HG03378 (cell line): ENCODE data around the gene CFAP161.

Source experiments
- ATAC-seq: cut with Tn5 transposase; IDR thresholded peaks from one replicate; pipeline ENCODE4 v1.9.1; 2021; ENCODE audit warnings: mild to moderate bottlenecking, moderate library complexity; ENCODE audit not compliant: unreplicated experiment

Gene CFAP161, protein sequence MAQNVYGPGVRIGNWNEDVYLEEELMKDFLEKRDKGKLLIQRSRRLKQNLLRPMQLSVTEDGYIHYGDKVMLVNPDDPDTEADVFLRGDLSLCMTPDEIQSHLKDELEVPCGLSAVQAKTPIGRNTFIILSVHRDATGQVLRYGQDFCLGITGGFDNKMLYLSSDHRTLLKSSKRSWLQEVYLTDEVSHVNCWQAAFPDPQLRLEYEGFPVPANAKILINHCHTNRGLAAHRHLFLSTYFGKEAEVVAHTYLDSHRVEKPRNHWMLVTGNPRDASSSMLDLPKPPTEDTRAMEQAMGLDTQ

DNA sequence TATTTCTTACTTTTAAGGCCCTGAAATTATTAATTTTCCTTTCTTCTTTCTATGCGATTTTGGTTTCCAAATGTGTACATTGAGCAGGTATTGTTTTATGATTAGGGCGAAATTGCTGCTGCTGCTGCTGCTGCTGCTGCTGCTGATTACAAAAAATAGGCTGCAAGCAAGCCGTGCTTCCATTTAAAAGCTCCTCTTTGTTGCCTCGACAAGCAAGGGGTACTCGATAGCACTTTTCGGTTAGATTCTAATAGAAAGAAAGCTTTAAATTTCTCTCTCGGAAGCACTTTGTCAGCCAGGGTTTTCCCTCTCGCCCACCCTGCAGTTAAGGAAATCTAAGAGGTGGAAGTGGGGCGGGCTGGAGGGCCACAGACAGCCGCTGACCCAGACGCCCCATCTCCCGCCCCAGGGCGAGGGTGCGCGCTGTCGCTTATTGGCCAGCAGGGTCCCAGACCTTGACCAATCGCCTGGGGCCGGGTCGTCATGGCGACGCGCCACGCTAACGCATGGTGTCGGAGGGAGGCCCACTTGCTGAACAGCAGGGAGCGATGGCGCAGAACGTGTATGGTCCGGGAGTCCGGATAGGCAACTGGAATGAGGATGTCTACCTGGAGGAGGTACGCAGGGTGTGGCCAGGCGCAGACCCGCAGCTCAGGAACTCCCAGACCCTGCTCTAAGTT is at the start of gene CFAP161:
TSS of gene CFAP161 (plus strand) at position 489 of the 680 bp plus-strand sequence. CDS start at position 549, 60 bp downstream.
- ATAC-seq = no peak

DNA sequence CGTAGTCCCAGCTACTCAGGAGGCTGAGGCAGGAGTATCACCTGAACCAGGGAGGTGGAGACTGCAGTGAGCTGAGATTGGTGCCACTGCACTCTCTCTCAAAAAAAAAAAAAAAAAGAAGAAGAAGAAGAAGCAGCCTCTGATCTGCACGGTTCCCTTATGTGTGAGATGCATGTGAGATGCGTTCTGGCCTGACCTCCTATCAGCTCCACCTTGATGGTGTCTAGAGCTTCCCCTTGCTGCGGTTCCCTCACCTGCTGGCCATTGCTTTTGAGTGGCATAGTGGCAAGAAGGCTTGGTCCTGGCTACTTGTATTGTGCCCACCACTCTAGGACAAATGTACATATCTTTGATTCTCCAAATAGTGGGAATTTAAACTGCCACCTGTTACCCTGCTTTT is 49.4 kb upstream of the CFAP161 start:
- no peak for ATAC-seq

DNA sequence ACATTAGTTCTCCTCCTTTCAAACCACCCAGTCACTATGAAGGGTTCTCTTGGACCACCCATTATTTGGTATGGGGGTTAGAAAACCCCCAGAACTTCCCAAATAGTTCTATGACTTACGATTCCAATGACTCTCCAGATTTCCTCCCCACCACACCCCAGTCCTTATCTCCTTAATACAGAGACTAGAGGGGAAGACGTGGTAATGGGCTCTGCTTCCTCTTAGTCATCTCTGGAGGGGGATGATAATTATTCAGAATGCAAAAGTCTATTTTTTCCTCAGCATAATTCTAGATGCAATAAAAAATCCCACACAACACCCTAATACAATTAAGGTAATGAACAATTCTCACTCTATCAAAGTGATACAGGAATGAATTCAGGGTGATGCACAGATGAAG is 48.9 kb upstream of the CFAP161 start:
- no peak for ATAC-seq

DNA sequence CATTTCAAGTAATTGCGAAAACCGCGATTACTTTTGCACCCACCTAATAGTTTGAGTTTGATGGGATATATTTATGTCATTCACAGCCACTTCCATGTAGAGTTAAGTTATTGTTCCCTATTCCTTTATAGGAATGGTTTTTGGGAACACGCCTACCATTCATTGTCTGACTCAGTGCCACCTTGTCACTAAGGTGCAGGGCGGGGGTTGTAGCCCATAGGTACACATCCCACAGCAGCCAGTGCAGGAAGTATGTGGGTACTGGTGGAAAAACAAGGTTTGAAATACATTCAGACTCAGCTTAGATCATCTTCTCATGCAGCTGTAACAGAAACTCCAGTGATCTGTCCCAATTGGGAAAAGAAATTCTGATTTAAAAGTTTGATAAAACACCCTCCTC is 48.2 kb upstream of the CFAP161 start:
- no peak for ATAC-seq

DNA sequence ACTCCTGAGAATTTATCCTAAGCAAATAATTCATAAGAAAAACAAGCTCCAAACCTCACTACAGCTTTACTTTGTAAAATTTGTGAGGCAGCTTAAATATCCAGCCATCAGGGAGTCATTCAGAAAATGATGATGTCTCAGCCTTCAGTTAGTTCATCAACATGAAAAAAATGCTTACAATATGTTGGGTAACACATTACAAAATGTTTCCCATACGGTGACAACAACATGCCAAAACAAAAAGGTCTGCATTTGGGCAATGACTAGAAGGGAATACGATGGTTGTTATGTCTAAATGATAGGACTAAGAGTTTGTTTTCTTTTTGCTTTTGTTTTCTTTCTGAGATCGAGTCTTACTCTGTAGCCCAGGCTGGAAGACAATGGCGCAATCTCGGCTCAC is 47.0 kb upstream of the CFAP161 start:
- ATAC-seq = no peak

DNA sequence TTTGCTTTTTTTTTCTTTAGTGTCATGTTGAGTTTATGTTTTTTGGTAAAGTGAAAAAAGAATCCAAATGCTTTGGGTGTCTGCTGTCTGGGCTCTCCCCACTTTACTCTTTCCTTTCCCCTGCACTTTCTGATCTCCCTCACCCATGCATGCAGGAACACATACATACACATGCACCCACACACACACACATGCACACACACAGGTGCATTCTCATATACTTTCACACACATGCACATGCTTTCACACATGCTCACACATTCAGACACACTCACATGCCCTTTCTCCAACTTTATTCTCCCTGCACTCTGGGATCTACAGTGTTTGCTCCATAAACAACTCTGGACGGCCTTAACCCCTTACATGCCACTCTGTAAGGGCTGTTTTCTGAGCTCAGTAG is 46.4 kb upstream of the CFAP161 start:
- no peak for ATAC-seq

DNA sequence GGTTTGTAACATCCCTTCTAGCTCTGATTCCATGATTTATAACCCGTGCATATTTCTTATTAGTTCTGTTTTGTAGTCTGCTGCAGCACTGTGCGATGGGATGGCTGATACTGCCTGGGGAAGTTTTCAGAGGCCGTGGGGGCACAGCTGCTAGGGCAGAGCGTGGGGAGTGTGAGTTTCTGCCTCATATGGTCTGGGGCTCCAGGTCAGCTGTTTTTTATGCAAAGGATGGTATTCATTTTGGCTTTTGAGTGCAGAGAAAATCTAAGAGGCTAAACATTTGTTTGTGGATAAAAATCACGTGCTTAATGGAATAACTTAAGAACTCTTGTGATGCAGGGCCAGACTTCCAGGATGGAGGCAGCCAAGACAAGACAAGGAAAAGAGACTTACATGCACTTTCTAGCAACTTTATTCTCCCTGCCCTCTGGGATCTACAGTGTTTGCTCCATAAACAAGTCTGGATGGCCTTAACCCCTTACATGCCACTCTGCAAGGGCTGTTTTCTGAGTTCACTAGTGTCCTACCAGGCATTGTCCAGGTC is 45.5 kb upstream of the CFAP161 start:
- no peak for ATAC-seq

DNA sequence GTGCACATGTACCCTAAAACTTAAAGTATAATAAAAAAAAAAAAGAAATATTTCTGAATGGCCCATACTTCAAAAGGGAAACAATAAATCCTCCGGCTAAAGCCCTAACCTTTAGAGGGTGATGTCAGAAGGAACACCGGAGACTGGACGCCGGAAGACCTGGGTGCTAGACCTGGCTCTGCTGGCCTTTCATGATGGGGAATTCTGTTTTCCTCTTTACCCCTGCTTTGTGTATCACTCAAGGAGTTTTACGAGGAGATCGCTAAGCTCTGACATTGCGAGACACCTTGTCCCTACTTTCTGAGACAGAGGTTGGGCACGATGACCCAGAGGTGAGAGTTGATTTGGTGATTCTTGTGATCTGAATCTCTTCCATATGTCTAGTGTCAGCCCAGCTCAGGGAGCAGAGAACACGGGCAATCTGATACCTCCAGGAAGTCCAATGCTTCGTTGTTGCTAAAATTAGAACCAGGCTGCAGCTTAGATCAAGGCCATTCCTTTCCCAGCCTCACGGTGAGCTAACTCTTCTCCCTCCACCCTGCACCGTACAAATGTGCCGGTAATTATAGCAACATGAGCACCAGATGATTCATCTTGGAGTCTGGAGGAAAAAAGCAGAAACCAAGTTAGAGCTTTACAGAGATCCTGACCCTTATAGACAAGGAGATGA is 42.0 kb upstream of the CFAP161 start:
- no peak for ATAC-seq

DNA sequence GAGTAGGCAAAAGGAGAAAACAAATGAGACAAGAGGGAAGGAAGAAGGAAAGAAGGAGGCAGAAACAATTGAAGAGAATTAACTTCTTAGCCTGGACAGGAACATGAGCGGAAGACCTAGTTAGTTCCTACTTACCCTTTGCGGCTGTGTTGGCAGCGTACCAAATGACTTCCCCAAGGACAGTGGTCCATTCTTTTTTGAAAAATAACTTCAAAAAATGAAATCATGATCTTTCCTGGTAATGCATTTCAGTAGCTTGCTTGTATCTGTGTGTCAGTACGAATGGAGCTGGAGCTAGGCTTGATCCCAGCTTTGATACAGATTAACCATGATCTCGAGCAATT is 41.5 kb upstream of the CFAP161 start:
- no peak for ATAC-seq

DNA sequence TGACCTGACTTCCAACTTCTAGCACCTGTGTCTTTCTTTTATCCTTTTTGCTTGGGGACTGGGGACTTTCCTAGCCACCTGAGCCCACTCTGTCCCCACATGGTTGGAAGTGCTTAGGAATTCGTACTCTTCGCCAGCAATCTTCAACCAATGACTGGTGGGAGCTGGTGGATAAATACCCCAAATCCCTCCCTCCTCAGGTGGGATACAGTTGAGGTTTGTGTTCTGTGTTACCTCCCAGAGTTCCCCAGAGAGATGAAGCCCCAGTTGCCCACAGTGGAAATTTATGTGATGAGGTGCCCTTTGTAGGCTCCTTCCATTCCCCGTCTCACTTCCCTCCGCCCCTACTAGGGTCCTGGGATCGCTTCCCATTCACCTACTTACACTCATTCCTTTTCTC is 40.1 kb upstream of the CFAP161 start:
- no peak for ATAC-seq

DNA sequence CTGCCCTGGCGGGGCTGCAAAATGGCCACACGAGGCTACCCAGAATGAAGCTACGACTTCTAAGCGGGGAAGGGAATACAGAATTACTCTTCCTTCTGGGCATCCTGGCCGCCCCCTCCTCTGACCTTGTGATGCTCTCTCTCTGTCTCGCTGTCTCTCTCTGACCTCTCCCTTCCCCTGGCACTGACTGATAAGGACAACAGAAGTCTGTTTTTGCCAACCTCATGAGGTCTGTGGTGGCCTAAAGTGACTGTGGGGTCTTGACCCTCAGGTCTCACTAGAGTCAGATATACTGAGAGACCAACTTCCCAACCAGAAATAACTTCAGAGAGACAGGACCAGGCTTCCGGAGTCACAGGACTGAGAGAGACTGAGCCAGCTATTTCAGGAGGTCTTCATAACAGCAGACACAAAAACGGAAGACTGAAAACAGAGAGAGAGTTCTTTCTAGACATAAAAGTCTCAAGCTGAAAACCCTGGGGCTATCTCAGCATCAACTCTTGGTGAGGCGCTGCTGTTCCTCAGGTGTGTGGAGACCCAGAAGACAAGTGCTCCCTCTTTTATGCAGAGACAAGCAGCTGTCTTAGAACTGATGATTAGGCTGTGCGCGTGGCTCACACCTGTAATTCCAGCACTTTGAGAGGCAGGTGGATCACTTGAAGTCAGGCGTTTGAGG is 38.2 kb upstream of the CFAP161 start:
- ATAC-seq = no peak

DNA sequence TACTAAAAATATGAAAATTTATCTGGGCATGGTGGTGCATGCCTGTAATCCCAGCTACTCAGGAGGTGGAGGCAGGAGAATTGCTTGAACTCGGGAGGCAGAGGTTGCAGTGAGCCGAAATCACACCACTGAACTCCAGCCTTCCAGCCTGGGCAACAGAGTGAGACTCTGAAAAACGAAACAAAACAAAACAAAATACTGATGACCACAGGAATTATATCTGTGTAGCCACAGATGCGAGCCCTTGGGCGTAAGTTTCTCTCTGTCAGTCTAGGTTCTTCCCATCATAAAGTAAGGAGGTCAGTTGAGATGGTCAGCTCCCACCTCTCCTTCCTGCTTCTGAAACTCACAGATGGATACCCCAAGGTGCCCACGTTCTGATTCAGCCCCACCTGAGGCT is 37.7 kb upstream of the CFAP161 start:
- ATAC-seq = no peak

DNA sequence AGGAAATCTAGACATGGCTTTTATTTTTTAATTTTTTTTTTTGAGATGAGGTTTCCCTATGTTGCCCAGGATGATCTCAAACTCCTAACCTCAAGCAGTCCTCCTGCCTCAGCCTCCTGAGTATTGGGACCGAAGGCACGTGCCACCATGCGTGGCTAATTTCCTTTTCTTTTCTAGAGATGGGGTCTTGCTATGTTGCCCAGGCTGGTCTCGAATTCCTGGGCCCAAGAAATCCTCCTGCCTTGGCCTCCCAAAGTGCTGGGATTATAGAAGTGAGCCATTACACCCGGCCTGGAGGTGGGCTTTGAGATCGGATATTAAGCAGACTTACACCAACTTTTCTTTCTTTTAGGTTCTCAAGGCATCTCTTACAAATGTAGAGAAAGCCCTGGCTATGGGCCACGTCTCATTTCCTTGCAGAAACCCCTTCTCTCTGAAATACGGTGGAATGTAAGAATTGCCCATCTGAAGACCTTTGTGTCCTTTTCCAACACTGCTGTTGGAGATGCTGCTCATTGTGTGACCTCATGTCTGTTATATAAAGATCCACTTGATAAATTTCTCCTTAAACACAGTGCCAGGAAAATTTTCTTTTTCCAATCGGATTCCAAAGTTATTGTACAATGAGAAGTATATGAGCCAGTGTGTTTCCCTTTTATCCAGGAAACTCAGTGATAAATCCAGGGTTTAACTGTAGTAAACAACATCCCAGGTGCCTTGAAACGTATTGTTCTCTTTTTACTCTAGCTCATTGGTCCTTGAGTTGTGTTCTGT is 36.8 kb upstream of the CFAP161 start:
- ATAC-seq = no peak

DNA sequence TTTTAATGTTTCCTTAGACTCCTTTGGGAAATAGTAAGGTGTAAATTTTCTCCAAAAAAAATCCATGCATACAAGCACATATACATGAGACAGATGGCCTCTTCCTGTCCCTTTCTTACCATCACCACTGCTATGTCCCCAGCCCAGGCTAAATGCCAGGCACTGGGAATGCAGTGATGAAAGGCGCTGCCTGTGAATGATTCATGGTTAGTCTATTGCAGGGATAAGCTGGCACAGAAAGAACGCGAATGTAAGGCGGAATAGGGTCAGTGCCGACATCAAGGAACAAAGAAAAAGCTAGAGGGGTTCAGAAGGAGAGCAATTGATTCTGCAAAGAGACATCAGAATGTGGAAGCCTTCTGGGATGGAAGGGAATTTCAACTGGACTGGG is 36.2 kb upstream of the CFAP161 start:
- ATAC-seq = no peak

DNA sequence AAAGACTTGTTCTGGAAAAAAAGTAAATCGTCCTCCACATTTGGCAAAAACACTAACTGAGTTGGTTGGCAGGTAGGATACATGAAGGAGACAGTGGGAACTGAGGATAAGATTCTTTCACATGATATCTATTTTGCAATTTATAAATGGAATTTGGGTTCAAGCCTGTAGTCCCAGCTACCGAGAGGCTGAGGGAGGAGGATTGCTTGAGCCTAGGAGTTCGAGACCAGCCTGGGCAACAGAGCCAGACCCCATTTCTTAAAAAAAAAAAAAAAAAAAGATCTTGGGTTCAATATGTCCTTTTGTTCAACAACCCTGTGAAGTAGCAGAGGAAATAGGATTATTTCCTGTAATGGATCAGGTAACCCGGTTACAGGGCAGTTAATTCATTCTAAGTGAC is 35.7 kb upstream of the CFAP161 start:
- ATAC-seq = no peak

DNA sequence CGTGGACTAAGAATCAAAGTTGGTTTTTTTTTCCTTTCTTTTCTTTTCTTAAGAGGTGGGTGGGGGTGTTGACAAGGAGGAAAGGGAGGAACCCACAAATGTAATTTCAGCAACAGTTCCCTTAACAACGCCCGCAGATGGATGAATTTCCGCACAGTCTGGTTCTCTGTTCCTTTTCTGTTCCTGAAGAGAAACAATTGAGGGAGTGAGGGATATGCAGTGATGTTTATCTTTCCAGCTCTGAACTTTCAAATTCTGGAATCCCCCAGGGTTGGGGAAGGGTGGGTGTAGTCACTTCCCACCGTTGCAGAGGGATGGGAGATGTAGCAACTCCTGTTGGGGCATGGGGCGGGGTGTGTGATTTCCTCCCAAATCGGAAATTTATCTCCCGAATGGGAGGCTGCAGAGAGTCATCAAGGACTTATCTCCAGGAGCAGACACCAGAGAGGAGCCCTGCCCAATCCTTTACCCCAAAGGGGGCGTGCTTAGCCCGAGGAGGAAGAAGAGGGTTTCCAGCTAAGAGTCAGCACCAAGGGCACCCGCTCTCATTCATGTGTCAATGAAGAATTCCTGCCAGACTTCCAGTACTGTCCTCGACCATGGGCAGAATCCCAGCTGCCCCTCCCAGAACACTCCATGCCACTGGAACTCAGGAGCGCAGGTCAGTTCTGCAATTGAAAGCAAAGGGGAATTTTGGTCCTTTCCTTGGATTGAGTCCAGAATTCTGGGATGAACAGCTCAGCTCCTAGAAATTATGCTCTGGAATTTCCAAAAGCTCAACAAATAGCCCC is 35.0 kb upstream of the CFAP161 start:
- no peak for ATAC-seq

DNA sequence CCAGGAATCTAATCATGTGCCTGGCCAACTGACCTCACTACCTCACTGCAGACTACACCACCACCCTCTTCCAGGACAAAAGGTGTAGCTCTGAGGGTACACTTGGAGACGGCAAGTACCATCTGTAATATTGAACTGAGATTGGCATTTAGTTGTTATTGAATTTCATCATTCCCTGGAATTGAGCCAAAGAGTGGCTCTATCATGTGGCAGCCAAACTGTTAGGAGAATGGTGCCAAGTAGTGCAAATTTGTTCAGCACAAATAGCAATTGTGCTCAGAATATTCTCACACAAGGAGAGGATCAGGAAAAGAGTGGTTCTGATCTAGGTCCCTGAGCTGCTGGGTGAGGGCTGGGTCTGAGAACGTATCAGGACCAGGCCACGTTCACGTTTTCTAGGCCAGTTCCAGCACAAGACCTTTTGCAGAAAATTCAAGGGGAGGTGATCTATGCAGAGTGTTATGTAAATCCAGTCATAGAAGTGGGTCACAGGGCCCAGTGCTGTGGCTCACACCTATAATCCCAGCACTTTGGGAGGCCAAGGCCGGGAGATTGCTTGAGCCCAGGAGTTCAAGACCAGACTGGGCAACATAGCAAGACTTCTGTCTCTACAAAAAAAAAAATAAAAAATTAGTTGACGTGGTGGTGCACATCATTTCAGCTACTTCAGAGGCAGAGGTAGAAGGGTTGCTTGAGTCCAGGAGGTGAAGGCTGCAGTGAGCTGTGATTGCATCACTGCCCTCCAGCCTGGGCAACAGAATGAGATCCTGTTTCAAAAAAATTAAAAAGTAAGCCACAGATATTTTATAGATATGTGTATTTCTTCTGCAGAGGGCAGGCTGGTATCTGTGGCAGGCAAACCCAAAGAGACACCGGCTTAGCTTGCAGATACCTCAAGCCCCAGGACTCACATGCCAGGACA is 31.9 kb upstream of the CFAP161 start:
- ATAC-seq = no peak

DNA sequence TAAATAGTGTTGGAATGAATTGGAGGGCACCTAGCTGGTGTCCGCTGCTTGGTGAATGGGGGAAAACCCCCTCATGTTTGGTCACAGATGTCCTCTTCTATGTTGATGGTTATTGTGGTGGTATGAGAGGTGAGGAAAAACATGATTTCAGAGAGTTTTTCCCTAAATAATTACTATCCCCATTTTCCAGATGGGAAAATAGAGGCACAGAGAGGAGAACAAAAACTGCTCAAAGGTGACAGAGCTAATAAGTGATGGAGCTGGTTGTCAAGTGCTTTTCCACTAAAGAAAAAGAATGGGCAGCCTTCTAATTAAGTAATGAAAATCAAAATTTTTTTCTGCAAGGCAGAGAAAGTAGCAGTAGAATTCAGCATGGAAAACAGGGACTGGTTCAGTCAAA is 30.2 kb upstream of the CFAP161 start:
- no peak for ATAC-seq

DNA sequence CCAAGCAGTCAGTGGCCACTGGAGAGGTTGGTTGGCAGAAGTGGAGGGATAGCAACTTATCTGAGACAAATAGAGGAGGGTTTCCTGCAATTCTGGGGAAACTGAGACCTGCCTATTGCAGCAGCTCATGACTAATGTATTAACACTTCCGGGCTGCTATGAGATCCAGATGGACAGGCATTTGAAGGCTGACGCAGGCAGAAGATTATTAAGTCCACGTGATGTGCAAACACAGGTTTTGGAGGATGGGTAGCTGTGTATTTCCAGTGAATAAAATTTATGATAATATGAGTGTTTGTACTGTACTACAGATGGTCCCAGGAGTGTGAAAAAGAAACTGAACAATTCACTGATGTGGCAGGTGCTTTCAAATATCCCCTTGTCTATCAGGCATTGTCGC is 28.5 kb upstream of the CFAP161 start:
- no peak for ATAC-seq
